HepG2 (cell line): ENCODE data around the gene PRSS36. TPM values are rescaled to one million over a fixed set of nuclear protein-coding genes. Genes with fewer than 3 reads are reported as not detected.

Experiments used
- ADNP ChIP-seq: sonication (generic); formaldehyde crosslinking; IDR thresholded peaks from 2 replicates; pipeline ENCODE4 v1.4.0; 2020; ENCODE audit warnings: missing genetic modification reagents
- AKNA ChIP-seq: sonication (generic); formaldehyde crosslinking; IDR thresholded peaks from 2 replicates; pipeline ENCODE4 v1.4.0; 2020; ENCODE audit warnings: missing genetic modification reagents, borderline replicate concordance
- ARID4A ChIP-seq: sonication (generic); formaldehyde crosslinking; IDR thresholded peaks from 2 replicates; pipeline ENCODE4 v1.5.0; 2020; ENCODE audit warnings: mild to moderate bottlenecking, missing genetic modification reagents, borderline replicate concordance
- CEBPG ChIP-seq: IDR thresholded peaks from 2 replicates; pipeline ENCODE4 v1.6.1; 2016
- ELF4 ChIP-seq: sonication (generic); formaldehyde crosslinking; IDR thresholded peaks from 2 replicates; pipeline ENCODE4 v1.5.0; 2020; ENCODE audit warnings: missing genetic modification reagents, mild to moderate bottlenecking, moderate library complexity, borderline replicate concordance
- KLF12 ChIP-seq: sonication (generic); formaldehyde crosslinking; IDR thresholded peaks from 2 replicates; pipeline ENCODE4 v1.4.0; 2020; ENCODE audit warnings: missing genetic modification reagents, borderline replicate concordance
- MAFG ChIP-seq: sonication (generic); formaldehyde crosslinking; IDR thresholded peaks from 2 replicates; pipeline ENCODE4 v1.5.1; 2020; ENCODE audit warnings: mild to moderate bottlenecking, missing genetic modification reagents
- MXD1 ChIP-seq: sonication (generic); formaldehyde crosslinking; IDR thresholded peaks from 2 replicates; pipeline ENCODE4 v1.4.0; 2020; ENCODE audit warnings: mild to moderate bottlenecking, missing genetic modification reagents
- MZF1 ChIP-seq: sonication (generic); formaldehyde crosslinking; IDR thresholded peaks from 2 replicates; pipeline ENCODE4 v1.8.1; 2023; ENCODE audit warnings: mild to moderate bottlenecking, missing genetic modification reagents, borderline replicate concordance
- NR2C2 ChIP-seq: sonication (generic); formaldehyde crosslinking; IDR thresholded peaks from 2 replicates; pipeline ENCODE4 v1.4.0; 2020; ENCODE audit warnings: missing genetic modification reagents, mild to moderate bottlenecking, moderate library complexity, borderline replicate concordance
- RFXAP ChIP-seq: sonication (generic); formaldehyde crosslinking; IDR thresholded peaks from 2 replicates; pipeline ENCODE4 v1.4.0; 2020; ENCODE audit warnings: missing genetic modification reagents, borderline replicate concordance
- SYNCRIP ChIP-seq: fragments of 200-400 bp; formaldehyde crosslinking; IDR thresholded peaks from 2 replicates; pipeline ENCODE4 v1.6.1; 2018; ENCODE audit warnings: mild to moderate bottlenecking, low read depth, low read length; ENCODE audit not compliant: insufficient read depth
- THAP8 ChIP-seq: sonication (generic); formaldehyde crosslinking; IDR thresholded peaks from 2 replicates; pipeline ENCODE4 v1.5.1; 2020; ENCODE audit warnings: missing genetic modification reagents, mild to moderate bottlenecking, borderline replicate concordance
- ZMYM4 ChIP-seq: sonication (generic); formaldehyde crosslinking; IDR thresholded peaks from 2 replicates; pipeline ENCODE4 v1.8.1; 2023; ENCODE audit warnings: mild to moderate bottlenecking, missing genetic modification reagents
- ZNF263 ChIP-seq: sonication (generic); formaldehyde crosslinking; IDR thresholded peaks from 2 replicates; pipeline ENCODE4 v1.4.0; 2020; ENCODE audit warnings: missing genetic modification reagents
- ZNF3 ChIP-seq: IDR thresholded peaks from 2 replicates; pipeline ENCODE4 v1.7.0; 2017; ENCODE audit warnings: inconsistent platforms
- ZNF652 ChIP-seq: IDR thresholded peaks from 2 replicates; pipeline ENCODE4 v1.6.1; 2016; ENCODE audit warnings: low read depth, borderline replicate concordance
- ZNF83 ChIP-seq: sonication (generic); formaldehyde crosslinking; IDR thresholded peaks from 2 replicates; pipeline ENCODE4 v1.4.0; 2020; ENCODE audit warnings: missing genetic modification reagents, mild to moderate bottlenecking, borderline replicate concordance
- polyA plus RNA-seq, 8 experiments: library from polyadenylated mRNA; depleted of rRNA in 3 of 8; stranded (reverse) in 7 of 8; unstranded in 1 of 8; fragments of >200 nt; fragmentation: Illumina TruSeq in 4 of 8; extraction: Trizol in 4 of 8; gene quantifications; 2 replicates each; pipeline versions ENCODE4 v1.2.1 to v1.2.3, GENCODE V29; 2011 to 2016; ENCODE audit warnings: low read depth in 4 of 8, missing spikeins in 1 of 8, mixed read lengths in 1 of 8; ENCODE audit not compliant: insufficient read depth in 1 of 8
- total RNA-seq, 5 experiments: library from RNA; depleted of rRNA; stranded (reverse); fragments of >200 nt; fragmentation: Illumina TruSeq; extraction: Trizol; gene quantifications; 2 replicates each; pipeline ENCODE4 v1.2.3, GENCODE V29; 2016; ENCODE audit warnings: low read depth in 1 of 5

PRSS36 gene
- total and polyA plus RNA-seq, 2 of the 13 experiments (the other 11 are each of a cell fraction or from before 2014, with no cell fraction given): 1.5 to 2.1 TPM

- TF ChIP-seq AKNA (CRISPR knock-in tag): no peak
- TF ChIP-seq THAP8 (CRISPR knock-in tag): no peak
- peak; percentile 47; the same call in 1 of the 2 replicates for TF ChIP-seq RFXAP (CRISPR knock-in tag)
- peak; percentile 64; the same call in 1 of the 2 replicates for TF ChIP-seq ARID4A (CRISPR knock-in tag)
- peak; percentile 79 for TF ChIP-seq MXD1 (CRISPR knock-in tag)
- TF ChIP-seq MZF1 (CRISPR knock-in tag): peak; percentile 62; the same call in 1 of the 2 replicates
- no peak for TF ChIP-seq SYNCRIP
- no peak; the same call in 1 of the 2 replicates for TF ChIP-seq ZNF83
- TF ChIP-seq ZNF652: peak; percentile 44; the same call in 1 of the 2 replicates
- TF ChIP-seq MAFG (CRISPR knock-in tag): no peak
- no peak for TF ChIP-seq ADNP (CRISPR knock-in tag)
- TF ChIP-seq ELF4: peak; percentile 55; the same call in 1 of the 2 replicates
- no peak for TF ChIP-seq ZNF3 (CRISPR knock-in tag)
- peak; percentile 77 for TF ChIP-seq NR2C2 (CRISPR knock-in tag)
- TF ChIP-seq KLF12 (CRISPR knock-in tag): no peak; the same call in 1 of the 2 replicates
- no peak for TF ChIP-seq CEBPG (CRISPR knock-in tag)
- peak; percentile 48; the same call in 1 of the 2 replicates for TF ChIP-seq ZNF263 (CRISPR knock-in tag)
- 0 out of 2 replicates have a peak, but pooled peaks have one; percentile 72 for TF ChIP-seq ZMYM4 (CRISPR knock-in tag)
These were observed 7.5 kb downstream of the PRSS36 start (continued) for GRCh38 chr16:31142109-31143010.
